Keratinocyte (primary cell): ENCODE data around the gene ODAD4. TPM values are rescaled to one million over a fixed set of nuclear protein-coding genes. Genes with fewer than 3 reads are reported as not detected.

Experiments used
- DNase-seq: peaks from one replicate; pipeline ENCODE4 v3.0.0-alpha.2; 2011; ENCODE audit warnings: low read depth, missing footprints, low spot score
- FAIRE-seq: peaks from 2 replicates; lab custom pipeline; 2011; peaks lifted over from hg19 to GRCh38; lab: Jason Lieb, UNC
- H2AFZ ChIP-seq: 2 replicates; pipeline ENCODE4 v1.6.0; 2012; ENCODE audit warnings: low read length, control low read depth, inconsistent platforms; ENCODE audit not compliant: control insufficient read depth
- H3K27ac ChIP-seq: 2 replicates; pipeline ENCODE4 v1.5.1; 2011; ENCODE audit warnings: low read length; ENCODE audit not compliant: control insufficient read depth, insufficient read depth
- H3K27me3 ChIP-seq: 3 replicates; pipeline ENCODE4 v1.6.0; 2011; ENCODE audit warnings: low read length; ENCODE audit not compliant: control insufficient read depth, insufficient read depth; ENCODE audit errors: extremely low read depth
- H3K36me3 ChIP-seq, 2 experiments: 2 replicates in 1 of 2; 3 replicates in 1 of 2; pipeline ENCODE4 v1.5.1; 2011; ENCODE audit warnings: low read length in 2 of 2, mild to moderate bottlenecking in 1 of 2; ENCODE audit not compliant: control insufficient read depth in 2 of 2, insufficient read depth in 2 of 2; ENCODE audit errors: extremely low read depth in 1 of 2
- H3K4me1 ChIP-seq: 3 replicates; pipeline ENCODE4 v1.5.1; 2011; ENCODE audit warnings: low read length; ENCODE audit not compliant: control insufficient read depth, insufficient read depth; ENCODE audit errors: extremely low read depth
- H3K4me2 ChIP-seq: 3 replicates; pipeline ENCODE4 v1.6.0; 2011; ENCODE audit warnings: low read depth, low read length; ENCODE audit not compliant: control insufficient read depth, insufficient read depth; ENCODE audit errors: extremely low read depth
- H3K4me3 ChIP-seq, 3 experiments: fragments of 200-600 bp in 1 of 3; sonication (generic) in 1 of 3; 2 replicates in 2 of 3; 3 replicates in 1 of 3; pipeline ENCODE4 v1.5.1; 2011 to 2016; ENCODE audit warnings: low read length in 3 of 3, mild to moderate bottlenecking in 3 of 3, control low read depth in 2 of 3, inconsistent platforms in 1 of 3, low read depth in 1 of 3, mixed read lengths in 1 of 3, mixed run types in 1 of 3, moderate library complexity in 1 of 3; ENCODE audit not compliant: control insufficient read depth in 2 of 3, insufficient read depth in 2 of 3; ENCODE audit errors: extremely low read depth in 1 of 3
- H3K79me2 ChIP-seq: 2 replicates; pipeline ENCODE4 v1.6.0; 2012; ENCODE audit warnings: low read length; ENCODE audit not compliant: control insufficient read depth, insufficient read depth
- H3K9ac ChIP-seq: 3 replicates; pipeline ENCODE4 v1.6.0; 2011; ENCODE audit warnings: low read length; ENCODE audit not compliant: control insufficient read depth, insufficient read depth; ENCODE audit errors: extremely low read depth
- H3K9me1 ChIP-seq: 3 replicates; pipeline ENCODE4 v1.6.0; 2011; ENCODE audit warnings: low read length; ENCODE audit not compliant: control insufficient read depth, insufficient read depth; ENCODE audit errors: extremely low read depth
- H3K9me3 ChIP-seq: 2 replicates; pipeline ENCODE4 v1.5.1; 2012; ENCODE audit warnings: low read depth, low read length; ENCODE audit not compliant: control insufficient read depth
- H4K20me1 ChIP-seq: 3 replicates; pipeline ENCODE4 v1.6.0; 2011; ENCODE audit warnings: low read length; ENCODE audit not compliant: control insufficient read depth, insufficient read depth; ENCODE audit errors: extremely low read depth
- CTCF ChIP-seq, 3 experiments: IDR thresholded peaks in 1 of 3; conservative IDR thresholded peaks in 1 of 3; optimal IDR thresholded peaks in 1 of 3; 2 replicates in 2 of 3; 3 replicates in 1 of 3; pipeline versions ENCODE3 to v1.5.1; 2011; ENCODE audit warnings: low read length in 3 of 3, mild to moderate bottlenecking in 3 of 3, moderate library complexity in 2 of 3, control low read depth in 1 of 3, inconsistent platforms in 1 of 3; ENCODE audit not compliant: insufficient read depth in 2 of 3; ENCODE audit errors: extremely low read depth in 1 of 3
- EZH2 ChIP-seq: IDR thresholded peaks from one replicate; pipeline ENCODE4 v1.6.1; 2012; ENCODE audit warnings: inconsistent platforms, mild to moderate bottlenecking, low read length, moderate library complexity
- dilution Hi-C: fragments of 300-500 bp; cut with MboI; formaldehyde crosslinking; loops from one replicate; pipeline ENCODE4 v1.7.0; 2020; ENCODE audit warnings: low sequenced_read_pairs; ENCODE audit not compliant: extremely low pct_ligation_motif_present
- polyA plus RNA-seq, 5 experiments: library from polyadenylated mRNA; depleted of rRNA in 3 of 5; stranded (reverse) in 3 of 5; stranded (forward) in 1 of 5; unstranded in 1 of 5; fragments of >200 nt; gene quantifications; 1 replicate in 1 of 5; 2 replicates in 3 of 5; 3 replicates in 1 of 5; pipeline versions ENCODE4 v1.2.1 to v1.2.3, GENCODE V29; 2011 to 2012; ENCODE audit warnings: missing spikeins in 2 of 5, low read depth in 1 of 5, low replicate concordance in 1 of 5

ODAD4 gene
- polyA plus RNA-seq, 1 donor (not counting 4 experiments of a cell fraction or from before 2014, with no cell fraction given): 0.20 TPM

GRCh38 chr17:41972571-41973407 lies 42.4 kb downstream of the ODAD4 start:
- no peak overlapping the region for H3K4me2 ChIP-seq
- FAIRE-seq (no peak), DNase-seq (no peak)
- dilution Hi-C loops: no loop called here
- H4K20me1 ChIP-seq: no peaks in the 10 kb centered on the region
- no peak overlapping the region for H3K27ac ChIP-seq
- H3K36me3 ChIP-seq: peaks cover 41 to 50% of the 10 kb centered on the region in 2 experiments
- no peak for TF ChIP-seq EZH2
- TF ChIP-seq CTCF (optimal IDR thresholded peaks at IDR 0.05 in 1 of 3, IDR thresholded peaks at IDR 0.05 in 1 of 3, conservative IDR thresholded peaks at IDR 0.05 in 1 of 3; ENCODE audit: extremely low read depth in 1 of 3, insufficient read depth in 2 of 3, low read length in 3 of 3): no peak
- H3K9ac ChIP-seq: no peak overlapping the region
- no peak overlapping the region for H2AFZ ChIP-seq
- no peak overlapping the region for H3K4me3 ChIP-seq
- peaks cover 20% of the 10 kb centered on the region for H3K79me2 ChIP-seq
- H3K4me1 ChIP-seq: peaks cover 6% of the 10 kb centered on the region
- no peaks in the 10 kb centered on the region for H3K9me1 ChIP-seq
- no peaks in the 10 kb centered on the region for H3K27me3 ChIP-seq
- H3K9me3 ChIP-seq: no peaks in the 10 kb centered on the region

DNA sequence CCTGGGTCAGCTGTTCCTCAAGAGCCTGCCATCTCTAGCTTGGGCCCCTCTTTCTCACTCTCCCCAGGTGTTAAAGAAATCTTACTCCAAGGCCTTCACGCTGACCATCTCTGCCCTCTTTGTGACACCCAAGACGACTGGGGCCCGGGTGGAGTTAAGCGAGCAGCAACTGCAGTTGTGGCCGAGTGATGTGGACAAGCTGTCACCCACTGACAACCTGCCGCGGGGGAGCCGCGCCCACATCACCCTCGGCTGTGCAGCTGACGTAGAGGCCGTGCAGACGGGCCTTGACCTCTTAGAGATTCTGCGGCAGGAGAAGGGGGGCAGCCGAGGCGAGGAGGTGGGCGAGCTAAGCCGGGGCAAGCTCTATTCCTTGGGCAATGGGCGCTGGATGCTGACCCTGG lies 43.0 kb downstream of the ODAD4 start:
- Histone ChIP-seq H3K27ac (no peak overlapping the region), H3K27me3 (no peaks in the 10 kb centered on the region), H3K79me2 (peaks cover 14% of the 10 kb centered on the region), H3K9me1 (no peaks in the 10 kb centered on the region), H3K4me3 (no peak overlapping the region), H3K9me3 (no peaks in the 10 kb centered on the region), H3K36me3 (peaks cover 46 to 51% of the 10 kb centered on the region in 2 experiments), H3K4me2 (no peak overlapping the region), H2AFZ (no peak overlapping the region), H3K9ac (no peak overlapping the region), H3K4me1 (peaks cover 5% of the 10 kb centered on the region), H4K20me1 (no peaks in the 10 kb centered on the region)
- TF ChIP-seq CTCF (optimal IDR thresholded peaks at IDR 0.05 in 1 of 3, IDR thresholded peaks at IDR 0.05 in 1 of 3, conservative IDR thresholded peaks at IDR 0.05 in 1 of 3; ENCODE audit: extremely low read depth in 1 of 3, insufficient read depth in 2 of 3, low read length in 3 of 3): no peak
- TF ChIP-seq EZH2: no peak
- dilution Hi-C loops: no loop called here
- FAIRE-seq (no peak), DNase-seq (no peak)
